Measurements from ENCODE around the gene HK3. TPM values are rescaled to one million over a fixed set of nuclear protein-coding genes. Genes with fewer than 3 reads are reported as not detected.
"Not testable (repeated sequence)": the region's sequence is repeated elsewhere in the genome, so short reads cannot be mapped to it uniquely, and the experiment has no call there.

HK3 gene
- polyA plus RNA-seq, 4 donors: 0.42 to 1.3 (median 0.60) TPM

DNA sequence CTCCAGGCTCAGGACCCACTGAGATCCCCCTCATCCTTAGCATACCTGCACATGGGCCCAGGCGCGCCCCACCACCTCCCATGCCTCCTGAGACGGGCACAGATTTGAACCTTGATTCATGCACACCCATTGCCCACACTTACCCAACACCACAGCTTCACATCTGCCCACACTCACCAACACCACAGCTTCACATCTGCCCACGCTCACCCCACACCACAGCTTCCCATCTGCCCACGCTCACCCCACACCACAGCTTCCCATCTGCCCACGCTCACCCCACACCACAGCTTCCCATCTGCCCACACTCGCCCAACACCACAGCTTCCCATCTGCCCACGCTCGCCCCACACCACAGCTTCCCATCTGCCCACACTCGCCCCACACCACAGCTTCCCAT, 28.5 kb downstream of the HK3 start:
- not testable (repeated sequence) for DNase-seq (ENCODE audit: low read depth in 4 of 4, low spot score in 3 of 4)

- DNase-seq (ENCODE audit: low read depth in 4 of 4, low spot score in 3 of 4): peak in 1 of 4 donors; percentile 16
Observed at GRCh38 chr5:176870110-176870591, 29.0 kb downstream of the HK3 start.

DNA sequence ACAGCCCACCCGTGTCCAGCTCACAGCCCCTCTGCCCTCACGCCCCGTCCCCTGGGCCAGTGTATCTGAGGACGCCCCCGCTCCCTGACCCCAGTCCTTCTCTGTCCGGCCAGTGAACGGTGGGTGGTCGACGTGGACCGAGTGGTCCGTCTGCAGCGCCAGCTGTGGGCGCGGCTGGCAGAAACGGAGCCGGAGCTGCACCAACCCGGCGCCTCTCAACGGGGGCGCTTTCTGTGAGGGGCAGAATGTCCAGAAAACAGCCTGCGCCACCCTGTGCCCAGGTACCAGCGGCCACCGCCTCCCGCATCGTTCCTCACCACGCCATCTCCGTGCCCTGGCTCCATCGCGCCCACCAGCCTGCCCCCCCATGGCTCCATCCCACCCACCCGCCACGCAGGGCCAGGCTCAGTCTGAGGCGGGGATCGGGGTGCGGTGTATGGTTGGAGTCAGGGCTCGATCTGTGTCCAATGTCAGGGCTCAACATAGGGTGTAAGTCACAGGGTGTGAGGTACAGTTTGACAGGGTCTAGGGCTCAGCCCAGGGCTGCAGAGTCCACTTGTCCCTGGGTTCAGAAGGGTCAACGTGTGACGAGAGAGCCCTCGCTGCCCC, 29.5 kb downstream of the HK3 start:
- DNase-seq (ENCODE audit: low read depth in 4 of 4, low spot score in 3 of 4): no peak

GRCh38 chr5:176868731-176869130, 30.4 kb downstream of the HK3 start:
- no peak for DNase-seq (ENCODE audit: low read depth in 4 of 4, low spot score in 3 of 4)

- no peak for DNase-seq (ENCODE audit: low read depth in 4 of 4, low spot score in 3 of 4)
Observed at GRCh38 chr5:176868126-176868525, 31.0 kb downstream of the HK3 start.

GRCh38 chr5:176866707-176867310, 32.3 kb downstream of the HK3 start:
- DNase-seq (ENCODE audit: low read depth in 4 of 4, low spot score in 3 of 4): no peak

DNA sequence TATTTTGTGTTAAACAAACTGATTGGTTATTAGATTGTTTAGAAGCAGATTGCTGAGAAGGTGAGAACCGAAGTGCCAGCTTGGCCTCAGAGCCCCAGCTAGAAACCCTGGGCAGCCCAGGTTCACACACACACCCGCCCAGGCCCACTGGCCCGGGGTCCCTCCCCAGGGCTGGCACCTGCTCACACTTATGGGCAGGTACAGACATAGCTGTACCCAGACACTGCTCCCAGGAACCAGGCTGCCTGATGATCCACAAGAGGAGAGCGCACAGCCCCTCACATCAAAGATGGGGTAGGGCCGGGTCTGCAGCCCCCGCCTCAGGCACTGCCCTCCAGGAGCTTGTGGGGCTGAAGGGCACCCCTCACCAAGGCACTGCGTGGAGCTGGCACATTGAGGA, 33.2 kb downstream of the HK3 start:
- DNase-seq (ENCODE audit: low read depth in 4 of 4, low spot score in 3 of 4): no peak

- DNase-seq (ENCODE audit: low read depth in 4 of 4, low spot score in 3 of 4): no peak
Observed at GRCh38 chr5:176864755-176865154, 34.4 kb downstream of the HK3 start.

DNA sequence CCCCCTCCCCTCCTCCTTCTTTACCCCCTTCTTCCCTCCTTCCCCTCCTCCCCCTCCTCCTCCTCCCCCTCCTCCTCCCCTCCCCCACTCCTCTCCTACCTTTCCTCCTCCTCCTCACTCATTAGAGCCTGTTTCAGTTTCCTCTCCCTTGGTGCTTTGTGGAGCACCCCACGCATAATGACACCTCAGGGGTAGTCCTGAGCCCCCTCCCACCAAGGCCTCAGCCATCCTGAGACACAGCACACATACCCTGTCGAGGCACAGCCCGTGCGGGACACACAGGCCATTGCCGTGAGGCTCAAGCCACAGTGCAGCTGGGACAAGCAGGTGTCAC, 35.4 kb downstream of the HK3 start:
- no peak for DNase-seq (ENCODE audit: low read depth in 4 of 4, low spot score in 3 of 4)

GRCh38 chr5:176863041-176863764, 35.9 kb downstream of the HK3 start:
- DNase-seq (ENCODE audit: low read depth in 4 of 4, low spot score in 3 of 4): no peak

- no peak for DNase-seq (ENCODE audit: low read depth in 4 of 4, low spot score in 3 of 4)
Observed at GRCh38 chr5:176862330-176862995, 36.7 kb downstream of the HK3 start.

DNA sequence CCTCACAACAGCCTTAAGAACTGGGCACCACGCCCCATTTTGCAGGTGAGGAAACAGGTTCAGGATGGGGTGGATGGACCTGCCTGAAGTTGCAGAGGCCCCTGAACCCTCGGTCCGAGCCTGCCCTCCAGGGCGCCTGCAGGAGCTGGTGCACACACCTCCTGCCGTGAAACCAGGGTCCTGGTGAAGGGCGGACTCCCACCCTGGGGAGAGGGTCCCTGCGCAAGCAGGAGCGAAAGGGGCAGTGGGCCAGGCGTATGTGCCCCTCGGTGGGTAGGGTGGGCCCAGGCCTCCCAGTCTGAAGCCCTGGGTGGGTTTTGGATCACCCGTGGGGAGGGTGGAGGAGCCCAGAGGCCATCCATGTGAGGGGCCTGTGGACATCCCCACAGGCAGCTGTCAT, 37.9 kb downstream of the HK3 start:
- no peak for DNase-seq (ENCODE audit: low read depth in 4 of 4, low spot score in 3 of 4)

DNA sequence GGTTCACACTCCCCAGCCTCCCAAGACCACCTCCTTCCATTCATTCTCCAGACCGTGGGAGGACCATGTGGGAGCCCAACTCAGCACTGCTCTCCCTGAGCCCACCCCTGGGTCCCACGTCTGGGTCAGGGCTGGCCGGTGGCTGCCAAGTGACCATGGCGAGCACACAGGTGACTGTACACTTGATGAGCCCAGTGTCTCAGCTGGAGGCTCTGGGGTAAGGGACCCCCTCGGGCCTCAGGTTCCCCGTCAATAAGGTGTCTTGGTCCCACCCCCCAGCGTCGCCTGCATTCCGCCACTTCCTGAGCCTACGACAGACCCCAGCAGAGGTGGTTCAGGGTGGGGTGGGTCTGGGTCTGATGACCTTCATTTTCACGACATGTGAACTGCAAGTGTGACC, 38.8 kb downstream of the HK3 start:
- DNase-seq (ENCODE audit: low read depth in 4 of 4, low spot score in 3 of 4): no peak

GRCh38 chr5:176859916-176860315, 39.2 kb downstream of the HK3 start:
- DNase-seq (ENCODE audit: low read depth in 4 of 4, low spot score in 3 of 4): no peak

DNA sequence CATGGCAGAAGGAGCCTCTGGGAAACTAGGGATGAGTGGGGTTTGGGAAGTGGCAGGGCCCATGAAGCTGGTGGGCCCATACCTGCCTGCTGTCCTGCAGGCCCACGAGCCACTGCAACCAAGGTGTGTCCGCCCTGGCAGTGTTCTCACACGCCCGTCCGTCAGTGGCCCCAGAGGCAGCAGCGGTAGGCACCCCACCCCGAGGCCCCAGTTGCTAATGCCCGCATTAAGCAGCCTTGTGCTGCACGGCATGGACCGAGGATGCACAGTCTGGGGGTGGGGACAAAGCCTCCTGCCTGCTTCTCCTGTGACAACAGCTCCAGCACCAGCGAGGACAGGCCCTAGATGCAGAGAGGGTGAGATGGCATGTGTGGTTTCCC, 41.3 kb downstream of the HK3 start:
- DNase-seq (ENCODE audit: low read depth in 4 of 4, low spot score in 3 of 4): no peak

GRCh38 chr5:176857216-176857893, 41.8 kb downstream of the HK3 start:
- DNase-seq (ENCODE audit: low read depth in 4 of 4, low spot score in 3 of 4): no peak

GRCh38 chr5:176856746-176857145, 42.4 kb downstream of the HK3 start:
- no peak for DNase-seq (ENCODE audit: low read depth in 4 of 4, low spot score in 3 of 4)

- DNase-seq (ENCODE audit: low read depth in 4 of 4, low spot score in 3 of 4): no peak
Observed at GRCh38 chr5:176855598-176855997, 43.5 kb downstream of the HK3 start.

DNA sequence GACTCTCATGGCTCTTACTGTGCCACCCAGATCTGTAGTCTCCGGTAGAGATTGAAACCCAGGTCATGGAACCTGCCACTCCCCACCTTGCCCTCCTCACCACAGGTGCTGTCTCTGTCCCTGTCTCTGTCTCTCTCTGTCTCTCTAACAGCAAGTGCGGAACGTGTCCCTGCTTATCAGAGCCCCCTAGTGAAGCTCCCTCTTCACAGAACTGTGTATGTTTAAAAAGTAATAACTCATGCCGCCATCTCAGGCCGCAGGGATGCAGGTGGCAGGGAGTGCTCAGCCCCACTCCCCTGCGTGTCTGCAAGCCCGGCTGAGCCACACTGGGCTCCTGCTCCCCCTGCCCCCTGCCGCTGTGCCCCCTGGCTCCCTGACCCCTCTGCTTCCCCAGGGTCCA, 45.0 kb downstream of the HK3 start:
- DNase-seq (ENCODE audit: low read depth in 4 of 4, low spot score in 3 of 4): no peak

GRCh38 chr5:176853151-176853778, 45.9 kb downstream of the HK3 start:
- DNase-seq (ENCODE audit: low read depth in 4 of 4, low spot score in 3 of 4): no peak
